Loucy (cell line): Measurements from ENCODE around the gene MMS19.

ENCODE experiments used
- H2AFZ ChIP-seq: fragments of 200-600 bp; sonication (generic); 2 replicates; pipeline ENCODE4 v1.6.0; 2016; ENCODE audit warnings: antibody characterized with exemption, mild to moderate bottlenecking, low read length, moderate library complexity
- H3F3A ChIP-seq: fragments of 200-600 bp; 2 replicates; pipeline ENCODE4 v1.6.0; 2016; ENCODE audit warnings: antibody characterized with exemption, low read depth, mild to moderate bottlenecking
- H3K27me3 ChIP-seq: fragments of 200-600 bp; sonication (generic); 2 replicates; pipeline ENCODE4 v1.6.1; 2014; ENCODE audit warnings: low read length, mild to moderate bottlenecking; ENCODE audit not compliant: insufficient read depth, poor library complexity, severe bottlenecking
- H3K36me3 ChIP-seq: fragments of 200-600 bp; sonication (generic); 2 replicates; pipeline ENCODE4 v1.6.1; 2016; ENCODE audit warnings: low read length; ENCODE audit not compliant: insufficient read depth
- H3K4me1 ChIP-seq: fragments of 200-600 bp; sonication (generic); 2 replicates; pipeline ENCODE4 v1.5.1; 2014; ENCODE audit warnings: low read length, mild to moderate bottlenecking; ENCODE audit not compliant: insufficient read depth, poor library complexity, severe bottlenecking
- H3K4me2 ChIP-seq: fragments of 200-600 bp; sonication (generic); 2 replicates; pipeline ENCODE4 v1.6.0; 2014; ENCODE audit warnings: antibody characterized with exemption, low read length, low read depth, mild to moderate bottlenecking; ENCODE audit not compliant: poor library complexity, severe bottlenecking
- H3K4me3 ChIP-seq: fragments of 200-600 bp; sonication (generic); 2 replicates; pipeline ENCODE4 v1.5.1; 2014; ENCODE audit warnings: low read length, mild to moderate bottlenecking, mixed read lengths; ENCODE audit not compliant: poor library complexity, severe bottlenecking
- H3K79me2 ChIP-seq: fragments of 200-600 bp; sonication (generic); 2 replicates; pipeline ENCODE4 v1.6.1; 2014; ENCODE audit warnings: low read length; ENCODE audit not compliant: insufficient read depth
- H3K9ac ChIP-seq: fragments of 200-600 bp; sonication (generic); 2 replicates; pipeline ENCODE4 v1.6.0; 2014; ENCODE audit warnings: mild to moderate bottlenecking, low read depth, low read length, moderate library complexity; ENCODE audit not compliant: poor library complexity, severe bottlenecking
- H3K9me2 ChIP-seq: fragments of 200-600 bp; sonication (generic); replicated peaks from 2 replicates; pipeline ENCODE4 v1.6.1; 2016; ENCODE audit warnings: low read depth, low read length, mixed read lengths
- H3K9me3 ChIP-seq: fragments of 200-600 bp; sonication (generic); 2 replicates; pipeline ENCODE4 v1.6.1; 2014; ENCODE audit warnings: mild to moderate bottlenecking, antibody characterized with exemption, low read length, low read depth; ENCODE audit not compliant: insufficient read depth
- H4K20me1 ChIP-seq: fragments of 200-600 bp; sonication (generic); 2 replicates; pipeline ENCODE4 v1.6.0; 2014; ENCODE audit warnings: antibody characterized with exemption, low read length, mild to moderate bottlenecking; ENCODE audit not compliant: insufficient read depth, poor library complexity, severe bottlenecking
- EZH2phosphoT487 ChIP-seq: fragments of 200-600 bp; IDR thresholded peaks from 2 replicates; pipeline ENCODE4 v1.6.1; 2018; ENCODE audit warnings: antibody characterized with exemption, mild to moderate bottlenecking, moderate library complexity, borderline replicate concordance
- TF ChIP-seq, protein P1 (sequence below): fragments of 200-600 bp; sonication (generic); conservative IDR thresholded peaks from 2 replicates; pipeline ENCODE4 v1.5.1; 2014; ENCODE audit warnings: mild to moderate bottlenecking, antibody characterized with exemption, low read length

MMS19 gene

DNA sequence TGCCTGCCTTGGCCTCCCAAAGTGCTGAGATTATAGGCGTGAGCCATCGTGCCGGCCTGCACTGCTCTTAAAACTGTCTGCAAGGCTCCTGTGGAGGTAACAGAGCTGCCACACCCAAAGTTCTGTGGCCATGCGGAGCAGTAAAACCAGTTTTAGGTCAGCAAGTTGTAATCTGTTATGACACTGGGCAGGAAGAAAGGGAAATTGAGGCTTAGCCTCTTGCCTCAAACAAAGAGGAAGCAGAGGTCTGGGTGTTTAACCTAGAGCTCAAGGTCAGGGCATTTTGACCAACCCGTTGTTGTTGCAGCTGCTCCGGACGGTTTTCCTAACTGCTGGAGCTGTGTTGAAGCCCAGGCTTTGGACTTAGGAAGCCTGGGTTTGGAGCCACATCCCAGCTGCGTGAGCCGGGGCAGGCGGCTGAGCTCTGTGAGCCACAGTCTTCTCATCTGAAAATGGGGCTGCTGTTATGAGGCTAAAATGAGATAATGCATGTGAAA is 89.7 kb downstream of the MMS19 start:
- Histone ChIP-seq H3K4me2 (no peak overlapping the region), H3K9ac (no peak overlapping the region), H2AFZ (no peak overlapping the region), H3K79me2 (no peaks in the 10 kb centered on the region), H3K27me3 (no peaks in the 10 kb centered on the region), H3K4me1 (peaks cover under 1% of the 10 kb centered on the region), H3K9me2 (no peaks in the 10 kb centered on the region), H4K20me1 (no peaks in the 10 kb centered on the region), H3F3A (no peaks in the 10 kb centered on the region), H3K9me3 (no peaks in the 10 kb centered on the region), H3K4me3 (no peak overlapping the region), H3K36me3 (no peaks in the 10 kb centered on the region)
- TF ChIP-seq, protein P1, sequence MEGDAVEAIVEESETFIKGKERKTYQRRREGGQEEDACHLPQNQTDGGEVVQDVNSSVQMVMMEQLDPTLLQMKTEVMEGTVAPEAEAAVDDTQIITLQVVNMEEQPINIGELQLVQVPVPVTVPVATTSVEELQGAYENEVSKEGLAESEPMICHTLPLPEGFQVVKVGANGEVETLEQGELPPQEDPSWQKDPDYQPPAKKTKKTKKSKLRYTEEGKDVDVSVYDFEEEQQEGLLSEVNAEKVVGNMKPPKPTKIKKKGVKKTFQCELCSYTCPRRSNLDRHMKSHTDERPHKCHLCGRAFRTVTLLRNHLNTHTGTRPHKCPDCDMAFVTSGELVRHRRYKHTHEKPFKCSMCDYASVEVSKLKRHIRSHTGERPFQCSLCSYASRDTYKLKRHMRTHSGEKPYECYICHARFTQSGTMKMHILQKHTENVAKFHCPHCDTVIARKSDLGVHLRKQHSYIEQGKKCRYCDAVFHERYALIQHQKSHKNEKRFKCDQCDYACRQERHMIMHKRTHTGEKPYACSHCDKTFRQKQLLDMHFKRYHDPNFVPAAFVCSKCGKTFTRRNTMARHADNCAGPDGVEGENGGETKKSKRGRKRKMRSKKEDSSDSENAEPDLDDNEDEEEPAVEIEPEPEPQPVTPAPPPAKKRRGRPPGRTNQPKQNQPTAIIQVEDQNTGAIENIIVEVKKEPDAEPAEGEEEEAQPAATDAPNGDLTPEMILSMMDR = no peak
- no peak for TF ChIP-seq EZH2phosphoT487
